ENCODE results near the gene SLC10A7.
"Not testable (repeated sequence)": the region's sequence is repeated elsewhere in the genome, so short reads cannot be mapped to it uniquely, and the experiment has no call there.

SLC10A7 gene

DNA sequence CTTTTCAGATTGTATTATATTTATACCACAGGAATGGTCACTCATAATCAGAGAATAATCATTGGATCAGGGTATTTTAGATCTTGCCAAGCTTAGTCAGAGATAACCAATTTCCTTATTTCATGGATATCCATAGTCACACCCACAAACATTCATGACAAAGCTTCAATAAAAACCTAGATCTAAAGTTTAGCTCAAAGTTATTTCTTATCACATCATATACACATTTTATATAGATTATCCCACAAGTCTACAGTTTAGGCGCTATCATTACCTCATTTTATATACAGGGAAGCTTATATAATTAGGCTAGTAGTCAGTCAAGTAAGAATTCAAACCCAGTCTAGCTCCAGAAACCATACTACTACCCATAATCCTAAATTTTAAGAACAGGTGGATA lies 82.3 kb downstream of the SLC10A7 start:
- no peak for DNase-seq (ENCODE audit: low spot score)

GRCh38 chr4:146437778-146438177 lies 84.0 kb downstream of the SLC10A7 start:
- no peak for DNase-seq (ENCODE audit: low spot score)

- DNase-seq (ENCODE audit: low spot score) = no peak
These were observed 85.1 kb downstream of the SLC10A7 start for GRCh38 chr4:146436423-146437162.

GRCh38 chr4:146435962-146436361 lies 85.8 kb downstream of the SLC10A7 start:
- no peak for DNase-seq (ENCODE audit: low spot score)

DNA sequence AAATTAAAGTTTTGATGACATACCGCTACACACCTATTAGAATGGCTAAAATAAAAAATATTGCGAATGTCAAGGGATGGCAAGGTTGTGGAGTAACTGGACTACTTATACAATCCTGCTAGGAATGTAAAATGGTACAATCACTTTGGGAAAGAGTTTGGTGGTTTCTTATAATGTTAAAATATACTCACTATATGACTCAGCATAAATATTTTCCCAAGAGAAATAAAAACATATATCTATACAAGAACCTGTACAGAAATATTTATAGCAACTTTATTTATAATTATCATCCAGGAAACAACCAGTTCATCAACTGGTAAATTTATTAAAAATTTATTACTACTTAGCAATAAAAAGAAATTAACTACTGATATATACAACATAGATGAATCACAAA lies 89.7 kb downstream of the SLC10A7 start:
- no peak for DNase-seq (ENCODE audit: low spot score)

- DNase-seq (ENCODE audit: low spot score) = no peak
These were observed 93.4 kb downstream of the SLC10A7 start for GRCh38 chr4:146428298-146428697.

DNA sequence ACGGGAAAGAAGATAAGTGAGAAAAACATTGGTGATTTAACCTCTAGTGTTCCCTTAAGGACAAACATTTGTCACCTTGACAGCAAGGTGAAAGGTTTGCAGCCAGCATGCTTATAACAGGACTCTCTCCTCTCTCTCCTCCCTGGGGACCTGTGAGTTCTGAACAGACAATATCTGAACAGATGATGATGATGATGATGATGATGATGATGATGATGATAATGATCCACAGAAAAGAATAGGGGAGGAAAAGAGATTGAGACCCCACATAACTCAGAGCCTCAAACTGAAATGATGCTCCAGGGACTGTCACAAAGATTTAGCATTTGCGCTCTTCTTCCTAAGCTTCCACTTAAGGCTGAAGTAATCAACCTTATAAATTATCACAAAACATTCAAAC lies 103.9 kb downstream of the SLC10A7 start:
- DNase-seq (ENCODE audit: low spot score) = no peak

GRCh38 chr4:146415829-146416228 lies 105.9 kb downstream of the SLC10A7 start:
- no peak for DNase-seq (ENCODE audit: low spot score)

GRCh38 chr4:146407669-146408084 lies 114.1 kb downstream of the SLC10A7 start:
- DNase-seq (ENCODE audit: low spot score) = no peak

DNA sequence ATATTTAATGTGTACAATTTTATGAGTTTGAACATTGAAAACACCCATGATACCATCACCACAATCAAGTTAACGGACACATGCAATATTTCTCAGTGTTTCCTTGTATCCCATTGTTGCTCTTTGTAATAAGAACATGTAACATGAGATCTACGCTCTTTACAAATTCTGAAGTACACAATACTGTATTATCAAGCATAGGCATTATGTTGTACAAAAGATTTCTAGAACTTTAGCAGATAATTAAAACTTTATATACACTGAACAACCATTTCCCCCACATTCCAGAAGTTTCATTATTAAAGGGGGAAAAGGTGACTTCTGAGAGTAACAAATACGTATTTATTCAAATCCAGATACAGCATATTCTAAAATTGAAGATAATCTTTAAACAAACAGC lies 114.5 kb downstream of the SLC10A7 start:
- DNase-seq (ENCODE audit: low spot score) = no peak

- DNase-seq (ENCODE audit: low spot score) = no peak
These were observed 120.5 kb downstream of the SLC10A7 start for GRCh38 chr4:146401274-146401673.

DNA sequence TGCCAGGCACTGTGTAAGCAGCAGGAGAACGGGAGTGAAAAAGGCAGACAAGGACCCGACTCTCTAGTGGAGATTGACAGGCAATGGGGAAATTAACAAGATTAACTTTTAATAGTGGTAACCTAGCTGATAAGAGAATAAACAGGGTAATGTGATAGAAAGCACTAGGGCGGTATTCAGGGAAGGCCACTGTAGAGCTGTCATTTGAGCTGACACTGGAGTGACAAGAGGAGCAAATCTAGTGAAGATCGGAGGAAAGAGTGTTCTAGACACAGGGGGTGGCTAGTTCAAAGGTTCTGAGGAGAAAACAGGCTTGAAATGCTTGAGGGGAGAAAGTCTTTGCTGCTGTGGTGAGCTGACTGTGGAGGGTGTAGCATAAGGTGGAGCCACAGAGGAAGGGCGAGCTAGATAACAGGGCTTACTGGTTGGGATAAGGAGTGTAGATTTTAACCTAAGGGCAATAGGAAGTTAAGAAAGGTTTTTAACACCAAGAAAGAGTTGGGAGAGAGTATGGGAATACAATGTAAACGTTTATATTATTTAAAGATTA lies 122.8 kb downstream of the SLC10A7 start:
- no peak for DNase-seq (ENCODE audit: low spot score)

DNA sequence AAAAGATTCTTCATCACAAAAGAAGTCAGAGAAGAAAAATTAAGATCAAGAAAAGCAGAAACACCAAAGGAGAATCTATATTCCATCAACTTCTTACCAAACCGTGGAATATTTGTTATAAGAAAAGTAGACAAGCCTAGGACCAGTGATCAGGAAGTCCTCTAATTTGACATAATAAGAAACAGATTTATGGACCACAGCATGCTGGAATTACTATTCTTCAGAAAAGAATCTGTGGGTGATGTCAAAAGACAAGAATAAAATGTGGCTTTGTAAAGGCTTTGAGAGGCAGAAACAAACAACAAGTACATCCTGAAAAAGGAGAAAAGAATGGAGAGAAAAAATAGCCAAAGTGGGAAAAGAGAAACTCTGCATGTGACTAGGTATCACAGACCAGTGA lies 123.3 kb downstream of the SLC10A7 start:
- DNase-seq (ENCODE audit: low spot score) = no peak

DNA sequence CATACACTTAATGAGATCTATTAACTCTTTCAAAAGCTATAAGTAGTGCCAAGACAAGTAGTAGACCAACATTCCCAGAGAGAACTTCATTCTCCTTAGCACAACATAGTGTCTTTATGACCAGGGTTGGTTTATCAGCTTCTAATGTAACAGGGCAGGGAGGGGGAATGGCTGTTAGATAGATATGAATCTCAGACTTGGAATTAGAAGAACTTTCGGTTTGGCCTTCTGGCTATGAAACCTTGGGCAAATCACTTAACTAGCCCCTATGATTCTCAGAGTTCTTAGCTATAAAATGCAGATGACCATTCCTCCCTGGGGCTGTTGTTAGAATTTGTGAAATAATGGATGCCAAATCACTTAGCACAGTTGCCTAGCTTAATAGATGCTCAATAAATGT lies 132.2 kb downstream of the SLC10A7 start:
- DNase-seq (ENCODE audit: low spot score) = no peak

GRCh38 chr4:146382194-146382593 lies 139.5 kb downstream of the SLC10A7 start:
- DNase-seq (ENCODE audit: low spot score) = no peak

DNA sequence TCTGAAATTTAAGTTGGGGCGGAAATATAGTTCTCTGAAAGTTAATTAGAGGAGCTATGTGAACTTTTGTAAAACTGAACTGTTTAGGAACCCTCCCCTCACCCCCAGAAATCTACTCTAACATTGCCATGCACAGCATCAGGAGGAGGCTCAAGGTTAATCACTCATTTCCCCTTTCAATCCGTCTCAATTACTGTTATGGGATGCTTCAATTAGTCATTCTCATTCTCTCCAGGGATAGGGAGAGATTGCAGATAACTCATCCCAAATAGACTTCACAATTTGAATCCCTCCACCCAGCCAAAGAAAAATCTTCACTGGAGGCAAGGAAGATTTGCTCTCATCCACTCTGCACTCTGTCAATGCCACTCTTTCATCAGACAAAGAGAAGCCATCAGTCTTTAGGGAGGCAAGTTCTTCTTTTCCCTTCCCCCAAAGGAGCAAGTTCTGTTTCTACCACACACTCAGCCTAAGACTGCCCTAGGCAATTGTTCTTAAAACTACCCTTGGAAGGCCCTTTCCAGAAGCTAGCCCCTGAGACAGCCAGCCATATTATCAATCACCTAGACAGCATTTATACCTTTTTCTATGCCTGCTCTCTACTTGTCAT lies 140.4 kb downstream of the SLC10A7 start:
- no peak for DNase-seq (ENCODE audit: low spot score)

DNA sequence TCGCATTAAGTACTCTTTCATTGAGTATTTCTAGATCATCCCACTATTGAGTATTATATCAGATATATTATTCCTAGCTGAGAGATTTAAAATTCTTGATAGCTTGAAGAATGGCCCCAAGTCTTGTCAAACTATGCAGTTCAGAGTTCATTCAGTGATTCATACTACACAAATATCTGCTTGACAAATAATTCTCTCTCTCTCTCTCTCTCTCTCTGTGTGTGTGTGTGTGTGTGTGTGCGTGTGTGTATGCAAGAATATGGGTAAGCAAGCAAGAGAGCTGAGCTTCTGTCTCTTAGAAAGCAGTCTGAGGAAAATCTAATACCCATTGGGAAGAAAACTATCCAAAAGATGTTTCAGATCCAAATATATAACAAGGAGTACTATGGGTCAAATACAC lies 142.0 kb downstream of the SLC10A7 start:
- no peak for DNase-seq (ENCODE audit: low spot score)

DNA sequence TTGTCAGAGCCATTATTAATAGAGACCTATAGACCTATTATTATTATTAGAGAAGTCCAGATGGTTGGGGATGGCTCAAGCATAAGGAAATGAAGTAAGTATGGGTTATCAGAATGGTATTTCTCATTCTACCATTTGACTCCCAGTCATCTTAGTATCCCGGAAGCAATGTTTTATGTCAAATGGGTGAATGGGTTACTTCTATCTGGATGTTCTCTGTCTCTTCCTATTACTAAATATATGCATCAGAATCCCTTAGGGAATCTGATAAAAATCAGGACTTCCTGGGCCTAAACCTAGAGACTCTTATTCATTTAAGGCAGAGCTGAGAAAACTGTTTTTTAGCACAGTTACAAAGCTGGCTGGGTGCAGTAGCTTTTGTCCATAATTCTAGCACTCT lies 149.9 kb downstream of the SLC10A7 start:
- DNase-seq (ENCODE audit: low spot score) = no peak

DNA sequence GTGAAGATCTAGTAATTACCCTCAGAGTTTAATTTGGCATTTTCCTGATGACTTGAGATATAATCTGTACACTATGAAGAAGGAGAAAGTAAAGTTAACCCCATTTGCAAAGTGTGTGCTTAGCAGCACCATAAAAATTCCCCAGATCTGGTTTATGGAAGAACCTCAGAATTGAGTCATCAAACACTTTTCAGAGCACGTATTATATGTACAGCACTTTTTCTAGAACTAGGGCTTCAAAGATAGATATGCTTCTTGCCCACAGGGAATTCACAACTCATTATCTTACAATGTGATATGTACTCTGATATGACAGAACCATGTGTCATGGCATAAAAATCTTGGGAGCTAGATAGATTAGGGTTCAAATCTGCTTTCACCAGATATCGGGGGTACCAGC lies 150.9 kb downstream of the SLC10A7 start:
- DNase-seq (ENCODE audit: low spot score) = no peak

DNA sequence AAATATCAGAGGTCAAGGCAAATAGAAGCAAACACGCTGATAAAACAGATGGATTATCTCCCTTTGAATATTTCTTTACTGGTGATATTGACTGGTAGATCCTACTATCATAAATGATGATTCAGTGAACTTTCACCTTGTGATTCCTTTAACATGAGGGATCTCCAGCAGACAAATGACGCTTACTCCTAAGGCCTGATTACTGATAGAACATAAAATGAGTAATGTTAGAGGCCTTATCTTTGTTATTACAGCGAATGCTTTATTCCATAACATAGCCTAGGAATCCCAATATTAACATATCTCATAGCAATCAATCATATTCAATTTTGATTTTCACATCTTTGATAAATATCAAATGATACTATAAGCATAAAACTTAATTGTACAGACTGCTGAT lies 152.3 kb downstream of the SLC10A7 start:
- DNase-seq (ENCODE audit: low spot score) = no peak

DNA sequence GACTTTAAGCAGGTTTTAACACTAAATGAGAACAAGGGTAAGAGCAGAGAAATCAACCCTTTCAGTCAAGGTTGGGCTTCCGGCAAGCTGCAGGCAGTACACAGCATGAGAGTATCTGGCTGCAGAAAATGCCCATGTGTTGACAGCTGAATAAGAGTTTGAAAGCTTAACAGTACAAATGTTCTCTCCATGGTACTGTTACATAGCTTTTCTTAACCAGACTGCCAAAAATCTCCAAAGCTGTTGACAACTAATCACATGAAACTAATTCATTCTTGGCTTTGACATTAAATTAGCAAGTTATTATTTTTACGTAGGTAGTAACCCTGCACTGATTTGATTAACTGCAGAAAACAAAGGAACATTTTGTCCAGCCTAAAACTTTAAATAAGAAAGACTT lies 153.5 kb downstream of the SLC10A7 start:
- DNase-seq (ENCODE audit: low spot score) = no peak

DNA sequence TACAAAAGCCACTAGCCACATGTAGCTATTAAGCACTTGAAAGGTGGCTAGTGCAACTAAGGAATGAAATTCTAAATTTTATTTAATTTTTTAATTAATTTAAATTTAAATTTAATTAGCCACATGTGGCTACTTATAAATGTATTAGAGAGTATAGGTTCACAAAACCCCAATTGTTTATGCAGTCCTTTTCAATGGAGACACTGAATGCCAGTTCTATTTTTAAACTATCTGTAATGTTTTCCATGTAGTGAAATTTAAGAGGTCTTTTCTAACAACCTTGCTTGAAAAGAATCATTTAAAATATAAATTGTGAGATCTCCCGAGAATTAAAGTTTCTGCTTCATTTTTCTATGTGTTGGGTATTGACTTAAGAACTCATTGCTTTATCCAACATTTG lies 154.4 kb downstream of the SLC10A7 start:
- DNase-seq (ENCODE audit: low spot score) = no peak

DNA sequence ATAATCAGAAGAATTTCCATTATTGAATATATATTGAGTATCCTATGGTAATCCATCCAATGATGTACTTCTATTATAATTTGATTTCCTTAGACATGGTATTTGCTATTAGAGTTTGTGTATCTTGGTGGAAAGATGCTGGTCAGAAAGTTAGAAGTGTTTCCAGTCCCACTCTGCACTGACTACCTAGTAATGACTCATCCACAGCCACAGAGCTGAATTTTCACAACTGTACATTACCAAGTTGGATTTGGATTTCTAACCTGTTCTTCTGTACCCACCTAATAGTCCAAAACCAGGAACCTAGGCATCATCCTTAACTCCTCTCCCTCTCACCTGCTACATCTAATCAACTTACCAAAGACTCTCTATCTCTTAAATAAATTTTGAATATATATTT lies 162.0 kb downstream of the SLC10A7 start:
- no peak for DNase-seq (ENCODE audit: low spot score)

GRCh38 chr4:146350114-146350513 lies 171.6 kb downstream of the SLC10A7 start:
- not testable (repeated sequence) for DNase-seq (ENCODE audit: low spot score)

Measured in globus pallidus (tissue), 1 donor.